ENCODE results near the gene BTBD9.

Gene BTBD9

GRCh38 chr6:38498805-38499445, 140.8 kb downstream of the BTBD9 start:
- no peaks in the 10 kb centered on the region; the same call in 1 of the 2 replicates for H3K36me3 ChIP-seq

GRCh38 chr6:38498085-38498484, 141.6 kb downstream of the BTBD9 start:
- Histone ChIP-seq H3K27me3 (ENCODE audit: insufficient read depth, low read depth, severe bottlenecking) (no peaks in the 10 kb centered on the region), H3K9me3 (ENCODE audit: severe bottlenecking) (no peaks in the 10 kb centered on the region), H3K27ac (no peak overlapping the region), H3K36me3 (no peaks in the 10 kb centered on the region; the same call in 1 of the 2 replicates), H3K4me3 (ENCODE audit: low read depth, low read length) (no peak overlapping the region)
- TF ChIP-seq CTCF (IDR thresholded peaks at IDR 0.05; ENCODE audit: low read depth, low read length) = no peak
- no peak for DNase-seq

More at GRCh38 chr6:38498805-38499445, 140.8 kb downstream of the BTBD9 start:
- Histone ChIP-seq H3K27me3 (ENCODE audit: insufficient read depth, low read depth, severe bottlenecking) (no peaks in the 10 kb centered on the region), H3K9me3 (ENCODE audit: severe bottlenecking) (no peaks in the 10 kb centered on the region), H3K4me3 (ENCODE audit: low read depth, low read length) (no peak overlapping the region), H3K27ac (no peak overlapping the region)
- TF ChIP-seq CTCF (IDR thresholded peaks at IDR 0.05; ENCODE audit: low read depth, low read length) = no peak
- no peak for DNase-seq

- Histone ChIP-seq H3K4me3 (ENCODE audit: low read depth, low read length) (no peak overlapping the region), H3K27me3 (ENCODE audit: insufficient read depth, low read depth, severe bottlenecking) (no peaks in the 10 kb centered on the region), H3K27ac (no peak overlapping the region), H3K9me3 (ENCODE audit: severe bottlenecking) (no peaks in the 10 kb centered on the region), H3K36me3 (no peaks in the 10 kb centered on the region; the same call in 1 of the 2 replicates)
- no peak for DNase-seq
- no peak for TF ChIP-seq CTCF (IDR thresholded peaks at IDR 0.05; ENCODE audit: low read depth, low read length)
Observed at GRCh38 chr6:38497546-38497945, 142.2 kb downstream of the BTBD9 start.

GRCh38 chr6:38495922-38496635, 143.7 kb downstream of the BTBD9 start:
- no peak for TF ChIP-seq CTCF (IDR thresholded peaks at IDR 0.05; ENCODE audit: low read depth, low read length)
- H3K27me3 ChIP-seq (ENCODE audit: insufficient read depth, low read depth, severe bottlenecking) = no peaks in the 10 kb centered on the region
- H3K27ac ChIP-seq = no peak overlapping the region
- no peak for DNase-seq
- H3K36me3 ChIP-seq = no peaks in the 10 kb centered on the region
- no peaks in the 10 kb centered on the region for H3K9me3 ChIP-seq (ENCODE audit: severe bottlenecking)
- no peak overlapping the region for H3K4me3 ChIP-seq (ENCODE audit: low read depth, low read length)

GRCh38 chr6:38495518-38495917, 144.2 kb downstream of the BTBD9 start:
- no peak for TF ChIP-seq CTCF (IDR thresholded peaks at IDR 0.05; ENCODE audit: low read depth, low read length)
- Histone ChIP-seq H3K27me3 (ENCODE audit: insufficient read depth, low read depth, severe bottlenecking) (no peaks in the 10 kb centered on the region), H3K27ac (no peak overlapping the region), H3K36me3 (no peaks in the 10 kb centered on the region), H3K9me3 (ENCODE audit: severe bottlenecking) (no peaks in the 10 kb centered on the region), H3K4me3 (ENCODE audit: low read depth, low read length) (no peak overlapping the region)
- DNase-seq = no peak

Data from WERI-Rb-1 (cell line).